B cell (primary cell): Measurements from ENCODE around the gene LDLRAD3.

Experiments used
- EZH2 ChIP-seq: IDR thresholded peaks from 2 replicates; pipeline ENCODE4 v1.6.1; 2012; ENCODE audit warnings: borderline replicate concordance, low read depth, mild to moderate bottlenecking, moderate library complexity, low read length; ENCODE audit not compliant: insufficient read depth, poor library complexity, severe bottlenecking
- TF ChIP-seq, protein P1 (sequence below): fragments of 200-600 bp; IDR thresholded peaks from one replicate; pipeline ENCODE4 v1.8.0; 2022; ENCODE audit warnings: antibody characterized with exemption, mild to moderate bottlenecking

DNA sequence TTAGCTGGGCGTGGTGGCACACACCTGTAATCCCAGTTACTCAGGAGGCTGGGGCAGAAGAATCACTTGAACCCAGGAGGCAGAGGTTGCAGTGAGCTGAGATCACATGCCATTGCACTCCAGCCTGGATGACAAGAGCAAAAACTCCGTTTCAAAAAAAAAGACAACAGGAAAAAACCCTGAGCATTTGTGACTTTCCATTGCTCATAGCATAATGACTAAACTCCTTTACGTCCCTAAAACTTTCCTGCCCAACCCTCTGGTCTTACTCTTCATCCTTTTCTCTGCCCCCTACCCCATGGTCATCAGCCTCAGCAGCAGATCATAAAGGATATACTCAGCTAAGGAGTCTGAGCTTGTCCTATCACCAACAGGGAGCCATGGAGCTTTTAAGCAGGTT lies 6.8 kb upstream of the LDLRAD3 start:
- TF ChIP-seq, protein P1, sequence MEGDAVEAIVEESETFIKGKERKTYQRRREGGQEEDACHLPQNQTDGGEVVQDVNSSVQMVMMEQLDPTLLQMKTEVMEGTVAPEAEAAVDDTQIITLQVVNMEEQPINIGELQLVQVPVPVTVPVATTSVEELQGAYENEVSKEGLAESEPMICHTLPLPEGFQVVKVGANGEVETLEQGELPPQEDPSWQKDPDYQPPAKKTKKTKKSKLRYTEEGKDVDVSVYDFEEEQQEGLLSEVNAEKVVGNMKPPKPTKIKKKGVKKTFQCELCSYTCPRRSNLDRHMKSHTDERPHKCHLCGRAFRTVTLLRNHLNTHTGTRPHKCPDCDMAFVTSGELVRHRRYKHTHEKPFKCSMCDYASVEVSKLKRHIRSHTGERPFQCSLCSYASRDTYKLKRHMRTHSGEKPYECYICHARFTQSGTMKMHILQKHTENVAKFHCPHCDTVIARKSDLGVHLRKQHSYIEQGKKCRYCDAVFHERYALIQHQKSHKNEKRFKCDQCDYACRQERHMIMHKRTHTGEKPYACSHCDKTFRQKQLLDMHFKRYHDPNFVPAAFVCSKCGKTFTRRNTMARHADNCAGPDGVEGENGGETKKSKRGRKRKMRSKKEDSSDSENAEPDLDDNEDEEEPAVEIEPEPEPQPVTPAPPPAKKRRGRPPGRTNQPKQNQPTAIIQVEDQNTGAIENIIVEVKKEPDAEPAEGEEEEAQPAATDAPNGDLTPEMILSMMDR = no peak
- no peak for TF ChIP-seq EZH2
